ENCODE data around the gene RIMKLB.

The RIMKLB gene

GRCh38 chr12:8672381-8672780 lies 25.4 kb upstream of the RIMKLB start:
- no peak overlapping the region for H3K4me3 Mint-ChIP-seq
- no peak overlapping the region for H3K27ac Mint-ChIP-seq
- peaks cover 4% of the 10 kb centered on the region for H3K27me3 Mint-ChIP-seq (ENCODE audit: low read depth, poor library complexity)
- H3K4me1 Mint-ChIP-seq, result peaks cover 11% of the 10 kb centered on the region
- DNase-seq, result no peak
- H3K36me3 Mint-ChIP-seq (ENCODE audit: low read depth), result peaks cover 10% of the 10 kb centered on the region
- H3K9me3 Mint-ChIP-seq, result peaks cover 20% of the 10 kb centered on the region
- TF ChIP-seq CTCF (IDR thresholded peaks at IDR 0.05), result no peak

DNA sequence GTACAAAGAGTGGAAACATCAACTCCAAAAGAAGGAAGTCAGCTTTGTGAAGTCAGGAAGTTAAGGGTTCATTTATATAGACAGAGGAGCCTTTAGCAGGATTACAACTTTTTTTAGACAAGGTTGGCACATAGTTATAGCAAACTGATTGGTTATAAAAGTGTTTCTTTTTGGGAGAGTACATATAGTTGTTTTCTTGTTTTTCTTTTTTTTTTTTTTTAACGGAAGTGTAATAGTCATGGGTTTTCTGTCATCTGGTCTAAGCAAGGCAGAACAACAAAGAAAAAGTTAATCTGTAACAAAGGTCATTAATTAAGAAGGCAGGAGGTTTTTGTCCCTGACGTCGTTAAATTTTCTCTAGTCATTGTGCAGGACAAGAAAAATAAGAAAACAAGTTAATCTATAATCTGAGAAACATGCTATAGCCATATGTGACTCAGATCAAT lies 22.2 kb upstream of the RIMKLB start:
- Mint-ChIP-seq H3K4me3 (no peak overlapping the region), H3K27ac (peak overlapping the region; percentile 37)

GRCh38 chr12:8676651-8677050 lies 21.1 kb upstream of the RIMKLB start:
- no peak for DNase-seq
- TF ChIP-seq CTCF (IDR thresholded peaks at IDR 0.05), result no peak
- Mint-ChIP-seq H3K4me1 (peaks cover 17% of the 10 kb centered on the region), H3K9me3 (peaks cover 6% of the 10 kb centered on the region), H3K27ac (no peak overlapping the region), H3K4me3 (no peak overlapping the region), H3K27me3 (ENCODE audit: low read depth, poor library complexity) (peaks cover 4% of the 10 kb centered on the region), H3K36me3 (ENCODE audit: low read depth) (peaks cover 5% of the 10 kb centered on the region)

More for the DNA sequence above, 22.2 kb upstream of the RIMKLB start:
- Mint-ChIP-seq H3K4me1 (peaks cover 11% of the 10 kb centered on the region), H3K36me3 (ENCODE audit: low read depth) (peaks cover 5% of the 10 kb centered on the region), H3K27me3 (ENCODE audit: low read depth, poor library complexity) (peaks cover 4% of the 10 kb centered on the region), H3K9me3 (peaks cover 9% of the 10 kb centered on the region)
- TF ChIP-seq CTCF (IDR thresholded peaks at IDR 0.05), result no peak
- DNase-seq, result no peak

DNA sequence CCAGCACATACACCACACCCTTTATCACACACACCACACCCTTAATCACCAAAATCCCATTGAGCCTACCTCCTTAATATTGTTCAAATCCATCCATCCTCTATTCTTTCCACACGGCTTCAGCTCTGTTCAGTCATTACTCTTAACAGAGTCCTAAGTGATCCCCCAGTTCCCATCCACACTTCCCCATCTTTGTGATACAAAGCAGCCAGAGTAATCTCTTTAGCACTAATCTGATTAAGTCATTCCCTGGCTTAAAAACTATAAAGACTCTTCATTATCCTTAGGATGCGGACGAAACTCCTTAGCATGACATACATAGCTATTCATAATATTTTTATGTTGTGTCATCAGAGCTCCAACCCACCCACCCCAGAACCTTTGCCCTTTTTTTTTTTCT lies 20.4 kb upstream of the RIMKLB start:
- no peak for DNase-seq
- peaks cover 22% of the 10 kb centered on the region for H3K4me1 Mint-ChIP-seq
- H3K36me3 Mint-ChIP-seq (ENCODE audit: low read depth), result no peaks in the 10 kb centered on the region
- H3K4me3 Mint-ChIP-seq, result no peak overlapping the region
- H3K27ac Mint-ChIP-seq, result no peak overlapping the region
- H3K9me3 Mint-ChIP-seq, result no peaks in the 10 kb centered on the region
- TF ChIP-seq CTCF (IDR thresholded peaks at IDR 0.05), result no peak
- H3K27me3 Mint-ChIP-seq (ENCODE audit: low read depth, poor library complexity), result peaks cover 4% of the 10 kb centered on the region

- Mint-ChIP-seq H3K27me3 (ENCODE audit: low read depth, poor library complexity) (peaks cover 4% of the 10 kb centered on the region), H3K36me3 (ENCODE audit: low read depth) (no peaks in the 10 kb centered on the region), H3K27ac (no peak overlapping the region), H3K4me3 (no peak overlapping the region), H3K4me1 (peaks cover 22% of the 10 kb centered on the region), H3K9me3 (no peaks in the 10 kb centered on the region)
- no peak for DNase-seq
- no peak for TF ChIP-seq CTCF (IDR thresholded peaks at IDR 0.05)
These were observed 19.1 kb upstream of the RIMKLB start for GRCh38 chr12:8678661-8679111.

DNA sequence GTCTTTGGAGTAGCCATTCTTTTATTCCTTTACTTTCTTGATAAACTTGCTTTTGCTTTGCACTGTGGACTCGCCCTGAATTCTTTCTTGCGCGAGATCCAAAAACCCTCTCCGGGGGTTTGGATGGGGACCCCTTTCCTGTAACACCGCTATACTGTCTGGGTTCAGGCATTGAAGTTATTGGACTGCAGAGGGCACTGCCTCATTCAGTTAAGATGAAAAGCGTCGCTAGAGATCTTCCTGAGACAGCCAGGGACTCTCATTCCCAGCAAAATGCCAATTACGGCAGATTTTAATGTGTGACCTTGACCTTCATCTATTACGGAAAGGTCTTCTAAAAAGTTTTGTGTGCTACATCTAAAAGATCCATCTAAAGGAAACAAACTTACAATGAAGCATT lies 17.3 kb upstream of the RIMKLB start:
- peaks cover 17% of the 10 kb centered on the region for H3K4me1 Mint-ChIP-seq
- no peak overlapping the region for H3K27ac Mint-ChIP-seq
- no peak for TF ChIP-seq CTCF (IDR thresholded peaks at IDR 0.05)
- H3K36me3 Mint-ChIP-seq (ENCODE audit: low read depth), result no peaks in the 10 kb centered on the region
- DNase-seq, result no peak
- H3K4me3 Mint-ChIP-seq, result no peak overlapping the region
- no peaks in the 10 kb centered on the region for H3K27me3 Mint-ChIP-seq (ENCODE audit: low read depth, poor library complexity)
- peaks cover 10% of the 10 kb centered on the region for H3K9me3 Mint-ChIP-seq

All from nephron progenitor cell (in vitro differentiated cells).